Measurements from ENCODE around the gene TOGARAM1.

TOGARAM1 gene

GRCh38 chr14:45095143-45095542, 133.2 kb downstream of the TOGARAM1 start:
- no peak for DNase-seq
- Histone ChIP-seq H3K4me3 (ENCODE audit: insufficient read depth, low read depth, low read length, poor library complexity, severe bottlenecking) (no peak overlapping the region), H3K36me3 (ENCODE audit: control insufficient read depth, insufficient read depth, low read length) (peaks cover 25% of the 10 kb centered on the region), H3K4me1 (ENCODE audit: control insufficient read depth, insufficient read depth, low read length, poor library complexity, severe bottlenecking) (no peaks in the 10 kb centered on the region), H3K9me3 (ENCODE audit: control insufficient read depth, low read length) (no peaks in the 10 kb centered on the region), H3K27ac (ENCODE audit: insufficient read depth, low read length, poor library complexity, severe bottlenecking) (no peak overlapping the region), H3K27me3 (replicated peaks; ENCODE audit: control insufficient read depth, insufficient read depth, low read length, poor library complexity, severe bottlenecking) (no peaks in the 10 kb centered on the region)

DNA sequence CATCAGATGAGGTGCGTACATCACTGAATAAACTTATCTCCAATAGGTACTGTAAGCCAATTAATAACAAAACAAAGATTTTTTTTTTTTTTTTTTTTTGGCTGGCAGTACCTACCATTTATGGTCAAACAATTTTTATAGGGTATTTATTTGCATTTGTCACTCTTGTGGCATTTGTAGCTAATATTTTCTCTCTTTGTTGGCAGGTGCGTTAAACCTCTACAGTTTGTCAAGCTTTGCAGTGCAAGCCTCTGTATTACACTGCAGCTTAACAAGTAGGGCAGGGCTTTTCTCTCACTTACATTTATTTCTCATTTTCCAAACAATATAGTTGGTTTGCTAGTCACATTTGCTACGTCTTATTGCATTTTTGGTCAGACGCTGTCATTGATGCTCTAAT, 134.2 kb downstream of the TOGARAM1 start:
- H3K27me3 ChIP-seq (replicated peaks; ENCODE audit: control insufficient read depth, insufficient read depth, low read length, poor library complexity, severe bottlenecking) = no peaks in the 10 kb centered on the region
- H3K4me1 ChIP-seq (ENCODE audit: control insufficient read depth, insufficient read depth, low read length, poor library complexity, severe bottlenecking) = no peaks in the 10 kb centered on the region
- peaks cover 35% of the 10 kb centered on the region for H3K36me3 ChIP-seq (ENCODE audit: control insufficient read depth, insufficient read depth, low read length)
- H3K4me3 ChIP-seq (ENCODE audit: insufficient read depth, low read depth, low read length, poor library complexity, severe bottlenecking) = no peak overlapping the region
- H3K9me3 ChIP-seq (ENCODE audit: control insufficient read depth, low read length) = no peaks in the 10 kb centered on the region
- H3K27ac ChIP-seq (ENCODE audit: insufficient read depth, low read length, poor library complexity, severe bottlenecking) = no peak overlapping the region
- DNase-seq = no peak

DNA sequence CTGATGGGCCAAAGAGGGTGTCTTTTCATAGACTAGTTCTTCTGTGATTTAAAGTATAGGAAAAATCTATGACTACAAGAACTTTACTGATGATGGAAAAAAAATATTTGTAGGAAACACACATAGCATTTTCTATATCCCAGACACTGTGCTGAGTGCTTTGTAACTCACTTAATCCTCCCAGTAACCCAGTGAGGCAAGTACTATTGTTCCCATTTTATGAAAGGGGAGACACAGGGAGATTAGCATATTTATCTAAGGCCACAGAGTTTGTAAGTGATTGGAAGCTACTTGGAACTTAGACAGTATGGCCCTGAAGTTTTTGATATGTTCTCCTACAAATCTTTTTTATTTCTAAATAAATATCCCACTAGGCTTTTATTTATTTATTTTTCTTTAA, 141.8 kb downstream of the TOGARAM1 start:
- H3K4me1 ChIP-seq (ENCODE audit: control insufficient read depth, insufficient read depth, low read length, poor library complexity, severe bottlenecking) = no peaks in the 10 kb centered on the region
- no peak overlapping the region for H3K27ac ChIP-seq (ENCODE audit: insufficient read depth, low read length, poor library complexity, severe bottlenecking)
- DNase-seq = no peak
- H3K36me3 ChIP-seq (ENCODE audit: control insufficient read depth, insufficient read depth, low read length) = peaks cover 50% of the 10 kb centered on the region
- no peaks in the 10 kb centered on the region for H3K27me3 ChIP-seq (replicated peaks; ENCODE audit: control insufficient read depth, insufficient read depth, low read length, poor library complexity, severe bottlenecking)
- H3K9me3 ChIP-seq (ENCODE audit: control insufficient read depth, low read length) = no peaks in the 10 kb centered on the region
- H3K4me3 ChIP-seq (ENCODE audit: insufficient read depth, low read depth, low read length, poor library complexity, severe bottlenecking) = no peak overlapping the region

DNA sequence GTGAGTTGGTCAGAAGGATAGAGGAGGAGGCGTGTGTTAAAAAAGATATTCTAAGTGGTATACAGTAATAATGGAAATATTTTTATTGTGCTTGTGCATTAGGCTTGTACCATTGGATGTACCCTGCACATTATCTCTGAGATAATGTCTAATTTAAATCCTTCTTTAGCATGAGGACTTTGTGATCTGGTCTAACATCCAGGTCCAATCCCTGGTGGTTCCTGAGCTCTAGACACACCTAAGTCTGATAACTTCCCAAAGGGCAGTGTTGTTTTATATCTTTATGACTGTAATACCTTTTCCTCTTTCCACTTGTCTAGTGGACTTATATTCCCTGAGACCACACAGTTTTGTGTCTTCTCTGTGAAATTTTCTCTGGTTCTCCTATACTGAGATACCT, 142.6 kb downstream of the TOGARAM1 start:
- Histone ChIP-seq H3K4me3 (ENCODE audit: insufficient read depth, low read depth, low read length, poor library complexity, severe bottlenecking) (no peak overlapping the region), H3K36me3 (ENCODE audit: control insufficient read depth, insufficient read depth, low read length) (peaks cover 51% of the 10 kb centered on the region), H3K4me1 (ENCODE audit: control insufficient read depth, insufficient read depth, low read length, poor library complexity, severe bottlenecking) (no peaks in the 10 kb centered on the region), H3K9me3 (ENCODE audit: control insufficient read depth, low read length) (no peaks in the 10 kb centered on the region), H3K27me3 (replicated peaks; ENCODE audit: control insufficient read depth, insufficient read depth, low read length, poor library complexity, severe bottlenecking) (no peaks in the 10 kb centered on the region), H3K27ac (ENCODE audit: insufficient read depth, low read length, poor library complexity, severe bottlenecking) (no peak overlapping the region)
- no peak for DNase-seq

DNA sequence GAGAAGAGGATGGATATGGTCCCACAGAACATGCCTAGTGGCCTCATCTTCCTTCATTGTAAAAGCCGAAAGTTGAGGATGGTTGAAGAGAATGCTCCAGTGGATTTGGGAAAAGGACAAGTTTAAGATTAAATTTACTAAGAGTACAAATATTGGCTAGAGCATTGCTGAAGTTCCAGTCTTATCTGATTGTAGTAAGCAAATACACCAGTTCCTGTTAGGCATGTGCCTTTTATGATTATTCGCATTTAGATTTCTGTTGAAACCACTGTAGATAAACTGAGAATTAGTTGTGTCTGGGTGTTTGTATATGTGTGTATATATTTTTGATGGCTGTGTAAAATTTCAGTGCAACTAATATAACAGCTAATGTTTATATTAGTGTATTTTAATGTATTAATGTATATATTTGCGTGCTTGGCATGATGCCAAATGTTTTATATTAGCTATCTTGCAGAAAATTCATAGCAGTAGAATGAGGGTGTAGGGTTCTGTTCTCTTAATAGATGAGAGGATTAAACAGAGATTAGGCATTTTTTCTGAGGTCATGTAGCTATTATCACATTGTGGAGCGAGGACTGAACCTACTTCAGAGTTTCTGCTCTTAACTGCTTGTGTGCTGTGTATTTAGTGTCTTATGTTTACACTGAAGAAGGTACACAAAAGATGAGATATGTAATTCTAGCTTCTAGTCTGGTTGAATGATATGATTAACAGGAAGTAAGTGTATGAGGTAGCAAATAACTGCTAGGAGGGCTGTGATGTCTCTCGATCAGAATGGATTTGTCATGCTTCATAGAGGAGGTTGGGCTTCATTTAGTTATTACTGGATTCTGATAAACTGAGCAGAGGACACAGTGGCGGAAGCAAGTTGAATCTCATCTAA, 151.1 kb downstream of the TOGARAM1 start:
- Histone ChIP-seq H3K4me3 (ENCODE audit: insufficient read depth, low read depth, low read length, poor library complexity, severe bottlenecking) (no peak overlapping the region), H3K36me3 (ENCODE audit: control insufficient read depth, insufficient read depth, low read length) (peaks cover 38% of the 10 kb centered on the region), H3K4me1 (ENCODE audit: control insufficient read depth, insufficient read depth, low read length, poor library complexity, severe bottlenecking) (no peaks in the 10 kb centered on the region), H3K27me3 (replicated peaks; ENCODE audit: control insufficient read depth, insufficient read depth, low read length, poor library complexity, severe bottlenecking) (no peaks in the 10 kb centered on the region), H3K27ac (ENCODE audit: insufficient read depth, low read length, poor library complexity, severe bottlenecking) (no peak overlapping the region), H3K9me3 (ENCODE audit: control insufficient read depth, low read length) (no peaks in the 10 kb centered on the region)
- DNase-seq = no peak

DNA sequence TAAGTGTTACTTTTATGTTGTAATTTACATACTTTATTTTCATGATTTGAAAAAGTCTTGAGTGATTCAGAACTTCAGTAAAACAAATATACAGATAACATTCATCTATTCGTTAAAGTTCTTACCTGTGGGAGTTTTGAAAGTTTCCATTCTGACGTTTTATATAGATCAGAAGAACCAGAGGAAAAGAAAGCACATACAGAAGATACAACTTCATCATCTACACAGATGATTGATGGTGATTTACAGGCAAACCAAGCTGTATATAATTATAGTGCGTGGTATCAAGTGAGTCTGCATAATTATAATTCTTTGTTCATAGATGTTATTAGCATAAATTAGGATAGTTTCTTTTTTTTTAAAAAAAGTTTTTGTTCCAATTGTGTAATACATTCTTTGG, 152.3 kb downstream of the TOGARAM1 start:
- DNase-seq = no peak
- Histone ChIP-seq H3K27ac (ENCODE audit: insufficient read depth, low read length, poor library complexity, severe bottlenecking) (no peak overlapping the region), H3K36me3 (ENCODE audit: control insufficient read depth, insufficient read depth, low read length) (peaks cover 42% of the 10 kb centered on the region), H3K4me3 (ENCODE audit: insufficient read depth, low read depth, low read length, poor library complexity, severe bottlenecking) (no peak overlapping the region), H3K27me3 (replicated peaks; ENCODE audit: control insufficient read depth, insufficient read depth, low read length, poor library complexity, severe bottlenecking) (no peaks in the 10 kb centered on the region), H3K9me3 (ENCODE audit: control insufficient read depth, low read length) (no peaks in the 10 kb centered on the region), H3K4me1 (ENCODE audit: control insufficient read depth, insufficient read depth, low read length, poor library complexity, severe bottlenecking) (no peaks in the 10 kb centered on the region)

DNA sequence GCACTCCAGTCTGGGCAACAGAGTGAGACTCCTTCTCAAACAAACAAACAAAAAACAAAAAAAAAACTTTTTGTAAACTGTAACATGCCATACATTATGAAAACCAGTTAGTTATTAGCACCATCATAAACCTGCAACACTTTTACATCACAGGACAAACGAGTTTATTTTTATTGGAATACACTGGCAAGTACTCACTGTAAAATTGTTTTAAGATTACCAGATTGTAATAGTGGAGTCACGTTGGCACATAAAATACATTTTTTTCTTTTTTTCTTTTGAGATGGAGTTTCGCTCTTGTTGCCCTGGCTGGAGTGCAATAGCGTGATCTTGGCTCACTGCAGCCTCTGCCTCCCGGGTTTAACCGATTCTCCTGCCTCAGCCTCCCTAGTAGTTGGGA, 156.6 kb downstream of the TOGARAM1 start:
- no peaks in the 10 kb centered on the region for H3K9me3 ChIP-seq (ENCODE audit: control insufficient read depth, low read length)
- DNase-seq = no peak
- H3K4me1 ChIP-seq (ENCODE audit: control insufficient read depth, insufficient read depth, low read length, poor library complexity, severe bottlenecking) = no peaks in the 10 kb centered on the region
- no peaks in the 10 kb centered on the region for H3K27me3 ChIP-seq (replicated peaks; ENCODE audit: control insufficient read depth, insufficient read depth, low read length, poor library complexity, severe bottlenecking)
- H3K4me3 ChIP-seq (ENCODE audit: insufficient read depth, low read depth, low read length, poor library complexity, severe bottlenecking) = no peak overlapping the region
- no peak overlapping the region for H3K27ac ChIP-seq (ENCODE audit: insufficient read depth, low read length, poor library complexity, severe bottlenecking)
- peaks cover 38% of the 10 kb centered on the region for H3K36me3 ChIP-seq (ENCODE audit: control insufficient read depth, insufficient read depth, low read length)

DNA sequence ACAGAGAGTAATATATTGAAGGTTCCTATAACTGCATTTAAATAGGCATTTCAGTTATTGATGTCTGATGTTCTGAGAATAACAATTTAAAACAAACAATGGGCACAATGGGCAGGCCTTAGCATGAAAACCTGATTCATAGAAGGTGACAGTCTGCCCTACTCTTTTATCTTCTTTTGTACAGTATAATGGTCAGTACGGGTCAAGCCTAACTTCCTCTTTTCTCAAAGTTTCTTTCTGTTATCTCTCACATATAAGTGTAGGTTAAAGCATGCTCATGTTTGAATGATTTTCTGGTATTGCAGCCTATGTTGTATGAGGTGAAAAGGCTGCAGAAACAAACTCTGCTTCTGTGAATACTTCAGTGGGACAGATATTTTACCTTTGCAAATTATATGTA, 158.1 kb downstream of the TOGARAM1 start:
- no peak for DNase-seq
- Histone ChIP-seq H3K27me3 (replicated peaks; ENCODE audit: control insufficient read depth, insufficient read depth, low read length, poor library complexity, severe bottlenecking) (no peaks in the 10 kb centered on the region), H3K4me3 (ENCODE audit: insufficient read depth, low read depth, low read length, poor library complexity, severe bottlenecking) (no peak overlapping the region), H3K4me1 (ENCODE audit: control insufficient read depth, insufficient read depth, low read length, poor library complexity, severe bottlenecking) (no peaks in the 10 kb centered on the region), H3K36me3 (ENCODE audit: control insufficient read depth, insufficient read depth, low read length) (peaks cover 39% of the 10 kb centered on the region), H3K27ac (ENCODE audit: insufficient read depth, low read length, poor library complexity, severe bottlenecking) (no peak overlapping the region), H3K9me3 (ENCODE audit: control insufficient read depth, low read length) (no peaks in the 10 kb centered on the region)

DNA sequence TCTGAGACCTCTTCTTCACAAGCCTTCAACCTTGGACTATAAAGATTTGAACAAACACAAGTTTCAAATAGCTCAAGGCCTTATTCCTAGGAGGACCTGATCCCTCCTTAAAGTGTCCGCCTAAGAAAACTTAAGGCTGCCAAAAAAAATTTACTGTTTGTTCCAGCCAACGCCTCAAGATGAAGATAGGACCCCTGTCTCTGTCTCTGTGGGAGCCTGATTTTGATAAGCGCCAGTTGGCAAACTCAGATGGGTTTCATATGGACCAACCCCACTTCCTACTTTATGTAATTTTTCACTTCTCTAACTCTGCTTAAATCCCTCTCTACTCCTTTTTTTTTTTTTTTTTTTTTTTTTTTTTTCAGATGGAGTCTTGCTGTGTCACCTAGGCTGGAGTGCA, 161.3 kb downstream of the TOGARAM1 start:
- no peaks in the 10 kb centered on the region for H3K4me1 ChIP-seq (ENCODE audit: control insufficient read depth, insufficient read depth, low read length, poor library complexity, severe bottlenecking)

More for the DNA sequence above, 161.3 kb downstream of the TOGARAM1 start:
- no peaks in the 10 kb centered on the region for H3K27me3 ChIP-seq (replicated peaks; ENCODE audit: control insufficient read depth, insufficient read depth, low read length, poor library complexity, severe bottlenecking)
- no peak overlapping the region for H3K27ac ChIP-seq (ENCODE audit: insufficient read depth, low read length, poor library complexity, severe bottlenecking)
- H3K9me3 ChIP-seq (ENCODE audit: control insufficient read depth, low read length) = no peaks in the 10 kb centered on the region
- no peak for DNase-seq
- peaks cover 21% of the 10 kb centered on the region for H3K36me3 ChIP-seq (ENCODE audit: control insufficient read depth, insufficient read depth, low read length)
- no peak overlapping the region for H3K4me3 ChIP-seq (ENCODE audit: insufficient read depth, low read depth, low read length, poor library complexity, severe bottlenecking)

Data from effector memory CD4-positive, alpha-beta T cell (primary cell).